CD4-positive, alpha-beta T cell (primary cell): ENCODE measurements around the gene HFE. TPM values are rescaled to one million over a fixed set of nuclear protein-coding genes. Genes with fewer than 3 reads are reported as not detected.
"Not testable (repeated sequence)": the region's sequence is repeated elsewhere in the genome, so short reads cannot be mapped to it uniquely, and the experiment has no call there.

Experiments used
- ATAC-seq: fragments of 200-7000 bp; cut with Tn5 transposase; one replicate; pipeline ENCODE4 v1.10.0; 2022; ENCODE audit warnings: mild to moderate bottlenecking; ENCODE audit not compliant: poor library complexity
- CTCF ChIA-PET: fragments of 350-600 bp; sonication (Branson Sonifier 250); formaldehyde crosslinking; loops from one replicate; lab custom pipeline; 2021; ENCODE audit warnings: antibody characterized with exemption, inconsistent platforms; lab: Charles Lee
- POLR2A ChIA-PET: fragments of 350-600 bp; sonication (Branson Sonifier 250); formaldehyde crosslinking; loops from one replicate; lab custom pipeline; 2021; ENCODE audit warnings: antibody characterized with exemption, inconsistent platforms; lab: Charles Lee
- DNase-seq, 14 experiments: peaks; one replicate each; pipeline ENCODE4 v3.0.0-alpha.2; 2013 to 2020; ENCODE audit warnings: mixed read lengths in 2 of 14
- H3K27ac ChIP-seq, 2 donors: one replicate each; pipeline versions ENCODE4 v1.5.1 to v1.7.0; 2013; ENCODE audit warnings: low read length in 2 of 2, low read depth in 1 of 2, mild to moderate bottlenecking in 1 of 2
- H3K27me3 ChIP-seq, 2 experiments: 1 replicate in 1 of 2; 2 replicates in 1 of 2; pipeline versions ENCODE4 v1.6.1 to v1.7.0; 2013; ENCODE audit warnings: low read length in 2 of 2, control low read depth in 1 of 2, mild to moderate bottlenecking in 1 of 2, moderate library complexity in 1 of 2; ENCODE audit not compliant: insufficient read depth in 2 of 2, control insufficient read depth in 1 of 2
- H3K36me3 ChIP-seq: one replicate; pipeline ENCODE4 v1.6.1; 2013; ENCODE audit warnings: low read length, control low read depth; ENCODE audit not compliant: insufficient read depth
- H3K4me1 ChIP-seq: one replicate; pipeline ENCODE4 v1.6.1; 2013; ENCODE audit warnings: low read length, control low read depth; ENCODE audit not compliant: insufficient read depth
- H3K4me3 ChIP-seq: one replicate; pipeline ENCODE4 v1.5.1; 2013; ENCODE audit warnings: mild to moderate bottlenecking, low read length, moderate library complexity
- H3K9me3 ChIP-seq, 2 experiments: 1 replicate in 1 of 2; 2 replicates in 1 of 2; pipeline versions ENCODE4 v1.6.1 to v1.7.0; 2013; ENCODE audit warnings: low read length in 2 of 2, mild to moderate bottlenecking in 2 of 2, control low read depth in 1 of 2, moderate library complexity in 1 of 2; ENCODE audit not compliant: control insufficient read depth in 1 of 2, insufficient read depth in 1 of 2
- H3K27ac Mint-ChIP-seq: one replicate; pipeline ENCODE4 v1.8.0; 2020; ENCODE audit warnings: mixed read lengths
- H3K27me3 Mint-ChIP-seq: one replicate; pipeline ENCODE4 v1.8.0; 2021; ENCODE audit warnings: mixed read lengths
- H3K36me3 Mint-ChIP-seq: one replicate; pipeline ENCODE4 v1.8.0; 2021; ENCODE audit warnings: low read depth, mixed read lengths
- H3K4me1 Mint-ChIP-seq: one replicate; pipeline ENCODE4 v1.8.0; 2021; ENCODE audit warnings: low read depth, mixed read lengths
- H3K4me3 Mint-ChIP-seq: one replicate; pipeline ENCODE4 v1.8.0; 2020; ENCODE audit warnings: mild to moderate bottlenecking, mixed read lengths
- H3K9me3 Mint-ChIP-seq: one replicate; pipeline ENCODE4 v1.8.0; 2020; ENCODE audit warnings: mixed read lengths
- intact Hi-C, 2 experiments: fragments of 100-400 bp; cut with DNase I in 1 of 2; cut with micrococcal nuclease in 1 of 2; formaldehyde crosslinking; loops; one replicate each; pipeline versions ENCODE4 v1.15.1 to v1.9.0; 2023 to 2025; cut with DNase I, micrococcal nuclease
- total RNA-seq, 174 experiments: library from RNA in 2 of 174; stranded (reverse) in 2 of 174; gene quantifications; one replicate each; pipeline ENCODE4 v1.2.3 and lab custom pipeline; 2021 to 2026
- TF ChIP-seq, protein P1 (sequence below): fragments of 200-600 bp; IDR thresholded peaks from one replicate; pipeline ENCODE4 v1.8.0; 2022; ENCODE audit warnings: antibody characterized with exemption, mild to moderate bottlenecking

The HFE gene
- total RNA-seq, 2 experiments from 2014 or later = 0.08 to 0.28 TPM

DNA sequence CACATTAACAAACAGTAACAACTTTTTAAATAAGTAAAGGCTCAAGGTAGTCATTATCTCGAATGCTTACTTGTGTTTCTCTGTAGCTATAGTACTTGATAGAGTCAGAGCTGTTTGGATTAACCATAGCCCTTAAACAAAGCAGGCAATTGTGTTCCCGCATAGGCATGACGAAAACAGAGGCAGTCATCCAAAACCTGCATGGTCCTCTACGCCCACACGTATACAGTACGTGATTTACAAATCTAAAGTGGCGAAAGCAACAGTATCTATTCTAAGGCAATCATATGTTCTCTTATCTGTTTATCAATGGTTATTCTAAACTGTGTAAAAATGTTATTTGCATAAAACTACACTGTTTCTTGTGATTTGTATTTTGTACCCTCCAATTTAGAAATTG is 31.8 kb downstream of the HFE start:
- ChIA-PET POLR2A (interaction anchor here (0.9 to 3.2 kb wide), 8 partner anchors 15 to 1027 kb away, joined by 3 to 37 read pairs (median 4); a partner anchor contains a TSS), CTCF (interaction anchor here (2.2 kb wide), 1 partner anchor 15 kb away, joined by 9 read pairs; a partner anchor contains a TSS)
- peaks cover 25% of the 10 kb centered on the region for H3K4me1 Mint-ChIP-seq
- Histone ChIP-seq H3K9me3 (no peaks in the 10 kb centered on the region), H3K27ac (no peak overlapping the region), H3K36me3 (no peaks in the 10 kb centered on the region), H3K4me1 (peaks cover 17% of the 10 kb centered on the region), H3K27me3 (no peaks in the 10 kb centered on the region), H3K4me3 (no peak overlapping the region)
- H3K36me3 Mint-ChIP-seq = peaks cover 16% of the 10 kb centered on the region
- H3K4me3 Mint-ChIP-seq = no peak overlapping the region
- intact Hi-C loops = no loop called here
- TF ChIP-seq, protein P1, sequence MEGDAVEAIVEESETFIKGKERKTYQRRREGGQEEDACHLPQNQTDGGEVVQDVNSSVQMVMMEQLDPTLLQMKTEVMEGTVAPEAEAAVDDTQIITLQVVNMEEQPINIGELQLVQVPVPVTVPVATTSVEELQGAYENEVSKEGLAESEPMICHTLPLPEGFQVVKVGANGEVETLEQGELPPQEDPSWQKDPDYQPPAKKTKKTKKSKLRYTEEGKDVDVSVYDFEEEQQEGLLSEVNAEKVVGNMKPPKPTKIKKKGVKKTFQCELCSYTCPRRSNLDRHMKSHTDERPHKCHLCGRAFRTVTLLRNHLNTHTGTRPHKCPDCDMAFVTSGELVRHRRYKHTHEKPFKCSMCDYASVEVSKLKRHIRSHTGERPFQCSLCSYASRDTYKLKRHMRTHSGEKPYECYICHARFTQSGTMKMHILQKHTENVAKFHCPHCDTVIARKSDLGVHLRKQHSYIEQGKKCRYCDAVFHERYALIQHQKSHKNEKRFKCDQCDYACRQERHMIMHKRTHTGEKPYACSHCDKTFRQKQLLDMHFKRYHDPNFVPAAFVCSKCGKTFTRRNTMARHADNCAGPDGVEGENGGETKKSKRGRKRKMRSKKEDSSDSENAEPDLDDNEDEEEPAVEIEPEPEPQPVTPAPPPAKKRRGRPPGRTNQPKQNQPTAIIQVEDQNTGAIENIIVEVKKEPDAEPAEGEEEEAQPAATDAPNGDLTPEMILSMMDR = no peak
- ATAC-seq = no peak
- H3K27me3 Mint-ChIP-seq = peaks cover 10% of the 10 kb centered on the region
- DNase-seq = no peak
- H3K27ac Mint-ChIP-seq = no peak overlapping the region
- H3K9me3 Mint-ChIP-seq = no peaks in the 10 kb centered on the region

DNA sequence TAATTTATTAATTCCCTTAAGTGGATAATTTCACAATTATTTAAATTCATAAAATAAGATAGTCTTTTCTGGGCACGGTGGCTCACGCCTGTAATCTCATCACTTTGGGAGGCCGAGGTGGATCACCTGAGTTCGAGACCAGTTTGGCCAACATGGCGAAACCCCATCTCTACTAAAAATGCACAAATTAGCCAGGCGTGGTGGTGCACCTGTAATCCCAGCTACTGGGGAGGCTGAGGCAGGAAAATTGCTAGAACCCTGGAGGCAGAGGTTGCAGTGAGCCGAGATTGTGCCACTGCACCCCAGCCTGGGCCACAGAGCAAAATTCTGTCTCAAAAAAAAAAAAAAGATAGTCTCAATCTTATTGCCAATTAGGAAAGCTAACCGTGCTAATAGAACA is 32.9 kb downstream of the HFE start:
- not testable (repeated sequence) for H3K36me3 ChIP-seq, H3K27me3 ChIP-seq, H3K27ac Mint-ChIP-seq, ATAC-seq, H3K9me3 Mint-ChIP-seq, H3K27ac ChIP-seq, H3K4me3 ChIP-seq, DNase-seq, H3K9me3 ChIP-seq, H3K4me3 Mint-ChIP-seq
- intact Hi-C loops = loop anchor here (5.0 to 10.0 kb wide), 4 partner anchors 1022 to 1715 kb away; a partner anchor contains a TSS
- CTCF ChIA-PET = interaction anchor here (2.2 kb wide), 1 partner anchor 16 kb away, joined by 9 read pairs; a partner anchor contains a TSS
- peaks cover 13% of the 10 kb centered on the region for H3K27me3 Mint-ChIP-seq
- peaks cover 17% of the 10 kb centered on the region for H3K4me1 ChIP-seq
- POLR2A ChIA-PET = interaction anchor here (0.8 to 3.2 kb wide), 10 partner anchors 16 to 114 kb away, joined by 3 to 37 read pairs (median 4); a partner anchor contains a TSS
- peaks cover 27% of the 10 kb centered on the region for H3K36me3 Mint-ChIP-seq
- H3K4me1 Mint-ChIP-seq = peaks cover 26% of the 10 kb centered on the region

DNA sequence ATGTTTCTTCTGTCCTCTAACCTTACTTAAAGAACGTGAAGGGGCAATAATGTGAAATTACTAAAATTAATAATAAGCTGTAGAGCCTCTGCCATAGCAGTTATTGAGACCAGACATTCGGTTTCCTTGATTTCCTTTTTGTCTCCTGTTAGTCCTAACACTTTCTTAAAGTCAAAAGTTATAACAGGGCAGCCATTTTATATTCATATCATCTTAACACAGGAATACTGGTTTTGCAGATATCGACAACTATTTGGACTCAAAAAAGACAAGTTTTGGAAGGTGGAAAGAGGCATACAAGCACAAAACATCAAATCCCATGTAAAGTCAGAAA is 33.5 kb downstream of the HFE start:
- intact Hi-C loops = loop anchor here (5.0 to 10.0 kb wide), 4 partner anchors 1022 to 1714 kb away; a partner anchor contains a TSS
- H3K27ac Mint-ChIP-seq = peak overlapping the region; percentile 98
- peaks cover 13% of the 10 kb centered on the region for H3K27me3 Mint-ChIP-seq
- no peaks in the 10 kb centered on the region for H3K9me3 ChIP-seq
- TF ChIP-seq, protein P1 = no peak
- H3K27me3 ChIP-seq = no peaks in the 10 kb centered on the region
- no peak overlapping the region for H3K4me3 Mint-ChIP-seq
- no peaks in the 10 kb centered on the region for H3K9me3 Mint-ChIP-seq
- H3K4me1 Mint-ChIP-seq = peaks cover 21% of the 10 kb centered on the region
- no peaks in the 10 kb centered on the region for H3K36me3 ChIP-seq
- ChIA-PET POLR2A (interaction anchor here (0.6 to 3.2 kb wide), 8 partner anchors 16 to 1959 kb away, joined by 3 to 37 read pairs (median 4); partner anchors contain the start of gene ZNF165), CTCF (no interaction called here)
- H3K4me3 ChIP-seq = no peak overlapping the region
- no peak for DNase-seq
- H3K4me1 ChIP-seq = peaks cover 17% of the 10 kb centered on the region
- H3K27ac ChIP-seq = no peak overlapping the region
- no peak for ATAC-seq
- H3K36me3 Mint-ChIP-seq = peaks cover 33% of the 10 kb centered on the region
